Fibroblast of skin of right biceps (primary cell): Measurements from ENCODE around the gene NPLOC4.

Experiments used
- DNase-seq: peaks from one replicate; pipeline ENCODE4 v3.0.0-alpha.2; 2013

The NPLOC4 gene

GRCh38 chr17:81561494-81561885 lies 75.4 kb downstream of the NPLOC4 start:
- no peak for DNase-seq

GRCh38 chr17:81558941-81559806 lies 77.7 kb downstream of the NPLOC4 start:
- DNase-seq, result no peak

- DNase-seq, result no peak
Measured at GRCh38 chr17:81558115-81558468, 78.8 kb downstream of the NPLOC4 start.

- DNase-seq, result no peak
Measured at GRCh38 chr17:81557276-81558114, 79.4 kb downstream of the NPLOC4 start.

- no peak for DNase-seq
Measured at GRCh38 chr17:81556863-81557262, 80.0 kb downstream of the NPLOC4 start.

GRCh38 chr17:81556175-81556691 lies 80.7 kb downstream of the NPLOC4 start:
- DNase-seq, result peak; percentile 33

- peak; percentile 97 for DNase-seq
Measured at GRCh38 chr17:81553616-81554181, 83.2 kb downstream of the NPLOC4 start.

GRCh38 chr17:81553018-81553615 lies 83.8 kb downstream of the NPLOC4 start:
- DNase-seq, result peak; percentile 73

GRCh38 chr17:81552244-81553017 lies 84.5 kb downstream of the NPLOC4 start, which contains the start of gene FAAP100:
FAAP100 (minus strand) TSS chr17:81552353; CDS start chr17:81552330, 23 bp downstream.
- DNase-seq, result peak; percentile 81

- DNase-seq, result no peak
Measured at GRCh38 chr17:81551458-81552243, 85.3 kb downstream of the NPLOC4 start.

GRCh38 chr17:81550830-81551457 lies 86.0 kb downstream of the NPLOC4 start:
- DNase-seq, result no peak

- DNase-seq, result no peak
Measured at GRCh38 chr17:81550285-81550684, 86.6 kb downstream of the NPLOC4 start.

GRCh38 chr17:81549826-81550225 lies 87.1 kb downstream of the NPLOC4 start:
- DNase-seq, result no peak

- DNase-seq, result no peak
Measured at GRCh38 chr17:81549031-81549557, 87.8 kb downstream of the NPLOC4 start.

- DNase-seq, result no peak
Measured at GRCh38 chr17:81547614-81547982, 89.3 kb downstream of the NPLOC4 start.

GRCh38 chr17:81546906-81547613 lies 89.9 kb downstream of the NPLOC4 start:
- DNase-seq, result no peak

- no peak for DNase-seq
Measured at GRCh38 chr17:81545160-81545949, 91.6 kb downstream of the NPLOC4 start.

- no peak for DNase-seq
Measured at GRCh38 chr17:81544281-81544974, 92.5 kb downstream of the NPLOC4 start.
